IMR-90 (cell line): ENCODE measurements around the gene ENDOU. TPM values are rescaled to one million over a fixed set of nuclear protein-coding genes. Genes with fewer than 3 reads are reported as not detected.

Experiments used
- ATAC-seq: fragments of 200-7000 bp; cut with Tn5 transposase; 2 replicates; pipeline ENCODE4 v1.9.1; 2020; ENCODE audit warnings: low read depth, mild to moderate bottlenecking, moderate library complexity
- BruUV-seq: library from RNA; stranded (reverse); fragments of 400-500 nt; replicated peaks from 2 replicates; lab custom pipeline; 2021; lab: Mats Ljungman, UMichigan
- CTCF ChIA-PET: fragments of 300-600 bp; formaldehyde crosslinking; extraction: SDS; loops from one replicate; lab custom pipeline; 2021; ENCODE audit warnings: antibody characterized with exemption; lab: Yijun Ruan, JAX
- POLR2A ChIA-PET: fragments of 300-600 bp; sonication (Branson Sonifier 250); formaldehyde crosslinking; loops from one replicate; lab custom pipeline; 2022; ENCODE audit warnings: antibody characterized with exemption; ENCODE audit not compliant: unreplicated experiment; lab: Charles Lee
- DNase-seq: peaks from one replicate; pipeline ENCODE4 v3.0.0; 2013
- H2AFZ ChIP-seq: replicated peaks from 2 replicates; pipeline ENCODE3; 2013; ENCODE audit warnings: low read length, mild to moderate bottlenecking; ENCODE audit not compliant: poor library complexity
- H2AK5ac ChIP-seq: 2 replicates; pipeline ENCODE4 v1.6.1; 2013; ENCODE audit warnings: low read depth, low read length, inconsistent platforms
- H2AK9ac ChIP-seq: replicated peaks from 2 replicates; pipeline ENCODE3; 2013; ENCODE audit warnings: mild to moderate bottlenecking, low read depth, low read length, moderate library complexity; ENCODE audit not compliant: poor library complexity
- H2BK120ac ChIP-seq: 2 replicates; pipeline ENCODE4 v1.6.1; 2013; ENCODE audit warnings: low read depth, low read length, inconsistent platforms
- H2BK15ac ChIP-seq: 3 replicates; pipeline ENCODE4 v1.6.1; 2013; ENCODE audit warnings: low read depth, low read length, inconsistent platforms
- H2BK20ac ChIP-seq: 2 replicates; pipeline ENCODE4 v1.6.1; 2013; ENCODE audit warnings: low read depth, mild to moderate bottlenecking, inconsistent platforms, low read length, moderate library complexity
- H2BK5ac ChIP-seq: 2 replicates; pipeline ENCODE4 v1.6.1; 2013; ENCODE audit warnings: mild to moderate bottlenecking, low read depth, low read length, inconsistent platforms; ENCODE audit not compliant: poor library complexity, severe bottlenecking
- H3K14ac ChIP-seq: replicated peaks from 2 replicates; pipeline ENCODE4 v1.6.1; 2013; ENCODE audit warnings: low read depth, low read length, inconsistent platforms
- H3K18ac ChIP-seq: 2 replicates; pipeline ENCODE4 v1.6.1; 2013; ENCODE audit warnings: low read depth, low read length, control low read depth
- H3K23ac ChIP-seq: 2 replicates; pipeline ENCODE4 v1.6.1; 2013; ENCODE audit warnings: low read depth, low read length, inconsistent platforms
- H3K27ac ChIP-seq: 2 replicates; pipeline ENCODE4 v1.5.1; 2013; ENCODE audit warnings: mild to moderate bottlenecking, control low read depth, low read length; ENCODE audit not compliant: insufficient read depth
- H3K27me3 ChIP-seq: 2 replicates; pipeline ENCODE4 v1.6.1; 2013; ENCODE audit warnings: low read length; ENCODE audit not compliant: control insufficient read depth, insufficient read depth
- H3K36me3 ChIP-seq: 2 replicates; pipeline ENCODE4 v1.6.1; 2013; ENCODE audit warnings: low read length, mixed read lengths; ENCODE audit not compliant: control insufficient read depth, insufficient read depth
- H3K4ac ChIP-seq: 2 replicates; pipeline ENCODE4 v1.6.1; 2013; ENCODE audit warnings: low read depth, low read length, inconsistent platforms
- H3K4me1 ChIP-seq: 2 replicates; pipeline ENCODE4 v1.6.1; 2013; ENCODE audit warnings: low read length, mixed read lengths; ENCODE audit not compliant: control insufficient read depth, insufficient read depth
- H3K4me2 ChIP-seq: 2 replicates; pipeline ENCODE4 v1.6.1; 2013; ENCODE audit warnings: low read depth, mild to moderate bottlenecking, control low read depth, low read length, moderate library complexity
- H3K4me3 ChIP-seq: 2 replicates; pipeline ENCODE4 v1.5.1; 2013; ENCODE audit warnings: low read depth, mild to moderate bottlenecking, control low read depth, low read length, moderate library complexity; ENCODE audit not compliant: insufficient read depth
- H3K56ac ChIP-seq: 2 replicates; pipeline ENCODE4 v1.6.1; 2013; ENCODE audit warnings: low read length, inconsistent platforms; ENCODE audit not compliant: insufficient read depth; ENCODE audit errors: extremely low read depth
- H3K79me1 ChIP-seq, 2 experiments: 2 replicates each; pipeline ENCODE4 v1.6.1; 2013; ENCODE audit warnings: low read length in 2 of 2, inconsistent platforms in 1 of 2, low read depth in 1 of 2
- H3K9ac ChIP-seq: 2 replicates; pipeline ENCODE4 v1.6.1; 2013; ENCODE audit warnings: low read depth, low read length, control low read depth
- H3K9me1 ChIP-seq: 2 replicates; pipeline ENCODE4 v1.6.1; 2013; ENCODE audit warnings: low read length, inconsistent platforms; ENCODE audit not compliant: insufficient read depth
- H3K9me3 ChIP-seq: 2 replicates; pipeline ENCODE4 v1.6.1; 2013; ENCODE audit warnings: low read length; ENCODE audit not compliant: control insufficient read depth, insufficient read depth
- H4K20me1 ChIP-seq: 2 replicates; pipeline ENCODE4 v1.6.1; 2013; ENCODE audit warnings: low read length, inconsistent platforms; ENCODE audit not compliant: insufficient read depth
- H4K5ac ChIP-seq: 2 replicates; pipeline ENCODE4 v1.6.1; 2013; ENCODE audit warnings: mild to moderate bottlenecking, low read depth, low read length, control low read depth
- H4K8ac ChIP-seq, 2 experiments: 2 replicates each; pipeline ENCODE4 v1.6.1; 2013; ENCODE audit warnings: low read depth in 2 of 2, low read length in 2 of 2, control low read depth in 1 of 2, inconsistent platforms in 1 of 2
- H4K91ac ChIP-seq: 2 replicates; pipeline ENCODE4 v1.6.1; 2013; ENCODE audit warnings: low read depth, low read length, inconsistent platforms; ENCODE audit not compliant: insufficient read depth
- CEBPB ChIP-seq: IDR thresholded peaks from 2 replicates; pipeline ENCODE4 v1.6.1; 2012; ENCODE audit warnings: low read depth, low read length, improper control_type of control experiment
- CHD1 ChIP-seq: IDR thresholded peaks from 2 replicates; pipeline ENCODE4 v1.6.1; 2012; ENCODE audit warnings: low read depth, low read length, improper control_type of control experiment
- CTCF ChIP-seq: conservative IDR thresholded peaks from 2 replicates; pipeline ENCODE4 v1.5.1; 2012; ENCODE audit warnings: mild to moderate bottlenecking, low read depth, low read length, improper control_type of control experiment
- ELK1 ChIP-seq: fragments of 150-350 bp; IDR thresholded peaks from 2 replicates; pipeline ENCODE4 v1.6.1; 2016; ENCODE audit warnings: low read depth, mild to moderate bottlenecking, low read length, moderate library complexity, borderline replicate concordance
- MAFK ChIP-seq: IDR thresholded peaks from 2 replicates; pipeline ENCODE4 v1.6.1; 2012; ENCODE audit warnings: low read depth, low read length, improper control_type of control experiment
- MAZ ChIP-seq: IDR thresholded peaks from 2 replicates; pipeline ENCODE4 v1.6.1; 2012; ENCODE audit warnings: low read depth, mild to moderate bottlenecking, low read length, improper control_type of control experiment, moderate library complexity, borderline replicate concordance
- MXI1 ChIP-seq: IDR thresholded peaks from 2 replicates; pipeline ENCODE4 v1.6.1; 2012; ENCODE audit warnings: low read depth, mild to moderate bottlenecking, low read length, moderate library complexity, borderline replicate concordance
- NFE2L2 ChIP-seq: fragments of 150-350 bp; IDR thresholded peaks from 2 replicates; pipeline ENCODE4 v1.6.1; 2016; ENCODE audit warnings: low read depth, mild to moderate bottlenecking, low read length
- POLR2A ChIP-seq: IDR thresholded peaks from 2 replicates; pipeline ENCODE4 v1.6.1; 2012; ENCODE audit warnings: mild to moderate bottlenecking, low read depth, low read length
- RAD21 ChIP-seq: IDR thresholded peaks from 2 replicates; pipeline ENCODE4 v1.6.1; 2012; ENCODE audit warnings: low read length, improper control_type of control experiment
- RFX5 ChIP-seq: IDR thresholded peaks from 2 replicates; pipeline ENCODE4 v1.8.0; 2012; ENCODE audit warnings: low read depth, mild to moderate bottlenecking, low read length, moderate library complexity
- SMC3 ChIP-seq: fragments of 150-350 bp; IDR thresholded peaks from 2 replicates; pipeline ENCODE4 v1.6.1; 2016; ENCODE audit warnings: low read depth, mild to moderate bottlenecking, antibody characterized with exemption, low read length, moderate library complexity
- WGBS, 2 experiments: methylation state at CpG; one replicate each; pipeline versions ENCODE4 v1.1.5 to v1.1.7; 2013; ENCODE audit warnings: missing lambda C conversion rate in 2 of 2; ENCODE audit not compliant: insufficient read length in 1 of 2; ENCODE audit errors: extremely low coverage in 2 of 2; 5-methylcytosine and 5-hydroxymethylcytosine counted together
- dilution Hi-C: fragments of 300-500 bp; cut with HindIII; formaldehyde crosslinking; loops from one replicate; pipeline ENCODE4 v1.14.3; 2018; ENCODE audit warnings: low sequenced_read_pairs; ENCODE audit not compliant: unreplicated experiment
- in situ Hi-C: fragments of 300-500 bp; cut with MboI; formaldehyde crosslinking; loops from 3 replicates; pipeline ENCODE4 v1.14.3; 2019; ENCODE audit warnings: low sequenced_read_pairs, inconsistent platforms, mixed read lengths
- intact Hi-C: fragments of 100-400 bp; cut with micrococcal nuclease; formaldehyde crosslinking; loops from 2 replicates; pipeline ENCODE4 v1.10.0; 2022
- polyA plus RNA-seq, 3 experiments: library from polyadenylated mRNA; depleted of rRNA; stranded (reverse); fragments of >200 nt; gene quantifications; 2 replicates each; pipeline ENCODE4 v1.2.3, GENCODE V29; 2012; ENCODE audit warnings: low replicate concordance in 1 of 3
- total RNA-seq: library from RNA; depleted of rRNA; stranded (reverse); fragments of >200 nt; gene quantifications from 2 replicates; pipeline ENCODE4 v1.2.3, GENCODE V29; 2012
- TF ChIP-seq, protein P1 (sequence below): fragments of 150-350 bp; IDR thresholded peaks from 2 replicates; pipeline ENCODE4 v1.6.1; 2017; ENCODE audit warnings: mild to moderate bottlenecking, antibody characterized with exemption, low read length, low read depth

Gene ENDOU
- total and polyA plus RNA-seq, 2 of the 4 experiments (the other 2 are of a cell fraction): under 0.01 to 0.09 TPM

- in situ Hi-C loops (no loop called here), intact Hi-C loops (loop anchor here (5.0 to 10.0 kb wide), 2 partner anchors 226 to 738 kb away; no protein-coding TSS in a partner anchor), dilution Hi-C loops (no loop called here)
- Histone ChIP-seq H2BK20ac (no peak within 1 kb of the TSS), H3K56ac (no peak within 1 kb of the TSS), H3K9me3 (no peaks in the 10 kb centered on the region), H3K4ac (peak within 1 kb of the TSS; percentile 81), H3K79me1 (peaks cover 0 to 11% of the 10 kb centered on the region in 2 experiments; a peak in 1 of 4 replicates), H4K8ac (peak within 1 kb of the TSS; percentile 78 to 92; a peak in 2 of 4 replicates), H2AFZ (peak within 1 kb of the TSS; percentile 92), H3K9me1 (peaks cover 10% of the 10 kb centered on the region; the same call in 1 of the 2 replicates), H3K27me3 (no peaks in the 10 kb centered on the region), H4K5ac (peak within 1 kb of the TSS; percentile 58; the same call in 1 of the 2 replicates), H3K4me3 (peak within 1 kb of the TSS; percentile 92), H3K14ac (peak within 1 kb of the TSS; percentile 78), H4K91ac (no peak within 1 kb of the TSS), H3K36me3 (no peaks in the 10 kb centered on the region), H2BK120ac (no peak within 1 kb of the TSS), H3K23ac (peak within 1 kb of the TSS; percentile 89), H3K27ac (peak within 1 kb of the TSS; percentile 5; the same call in 1 of the 2 replicates), H2AK5ac (peak within 1 kb of the TSS; percentile 40), H3K4me1 (peaks cover 28% of the 10 kb centered on the region), H3K18ac (peak within 1 kb of the TSS; percentile 48; the same call in 1 of the 2 replicates), H3K4me2 (peak within 1 kb of the TSS; percentile 92), H2BK5ac (no peak within 1 kb of the TSS), H2BK15ac (no peak within 1 kb of the TSS), H2AK9ac (peak within 1 kb of the TSS; percentile 75), H3K9ac (peak within 1 kb of the TSS; percentile 69), H4K20me1 (no peaks in the 10 kb centered on the region)
- BruUV-seq: no TSS peak
- WGBS, 2 experiments: 0% methylated on average over 69 of the region's 106 CpGs; no CpG with 5 or more reads in 1 of the 2 experiments
- ChIA-PET CTCF (interaction anchor here (0.7 to 1.0 kb wide), 5 partner anchors 13 to 65 kb away, joined by 3 to 4 read pairs (median 4); no protein-coding TSS in a partner anchor), POLR2A (no interaction called here)
- DNase-seq: peak; percentile 46
- ATAC-seq: peak; percentile 90
- TF ChIP-seq POLR2A: no peak
- no peak for TF ChIP-seq NFE2L2
- peak; percentile 39 for TF ChIP-seq CTCF
- TF ChIP-seq ELK1: no peak
- peak; percentile 64; the same call in 1 of the 2 replicates for TF ChIP-seq MAZ
- no peak for TF ChIP-seq RFX5
- TF ChIP-seq, protein P1, sequence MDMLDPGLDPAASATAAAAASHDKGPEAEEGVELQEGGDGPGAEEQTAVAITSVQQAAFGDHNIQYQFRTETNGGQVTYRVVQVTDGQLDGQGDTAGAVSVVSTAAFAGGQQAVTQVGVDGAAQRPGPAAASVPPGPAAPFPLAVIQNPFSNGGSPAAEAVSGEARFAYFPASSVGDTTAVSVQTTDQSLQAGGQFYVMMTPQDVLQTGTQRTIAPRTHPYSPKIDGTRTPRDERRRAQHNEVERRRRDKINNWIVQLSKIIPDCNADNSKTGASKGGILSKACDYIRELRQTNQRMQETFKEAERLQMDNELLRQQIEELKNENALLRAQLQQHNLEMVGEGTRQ: no peak
- TF ChIP-seq RAD21: no peak
- no peak for TF ChIP-seq CHD1
- no peak for TF ChIP-seq CEBPB
- TF ChIP-seq SMC3: no peak
- TF ChIP-seq MAFK: no peak
- TF ChIP-seq MXI1: no peak; the same call in 1 of the 2 replicates
Observed at GRCh38 chr12:47773062-47773857, 48.0 kb upstream of the ENDOU start, which contains the start of gene SLC48A1. TSS of gene SLC48A1 (plus strand) at chr12:47773238. CDS start at chr12:47773305, 67 bp downstream.
